Hepatocyte (in vitro differentiated cells): ENCODE measurements around the gene RNLS.

Experiments used
- CTCF ChIP-seq: fragments of 200-600 bp; sonication (generic); IDR thresholded peaks from 2 replicates; pipeline ENCODE4 v1.5.1; 2016; ENCODE audit warnings: antibody characterized with exemption, mild to moderate bottlenecking; ENCODE audit not compliant: poor library complexity
- EZH2 ChIP-seq: fragments of 200-600 bp; sonication (generic); IDR thresholded peaks from 2 replicates; pipeline ENCODE4 v1.6.1; 2016; ENCODE audit warnings: antibody characterized with exemption, mild to moderate bottlenecking, borderline replicate concordance

- TF ChIP-seq CTCF (no peak), EZH2 (no peak)
These were observed 263.1 kb downstream of the RNLS start for GRCh38 chr10:88319960-88320517.
